ENCODE results near the gene CEP44.

DNA sequence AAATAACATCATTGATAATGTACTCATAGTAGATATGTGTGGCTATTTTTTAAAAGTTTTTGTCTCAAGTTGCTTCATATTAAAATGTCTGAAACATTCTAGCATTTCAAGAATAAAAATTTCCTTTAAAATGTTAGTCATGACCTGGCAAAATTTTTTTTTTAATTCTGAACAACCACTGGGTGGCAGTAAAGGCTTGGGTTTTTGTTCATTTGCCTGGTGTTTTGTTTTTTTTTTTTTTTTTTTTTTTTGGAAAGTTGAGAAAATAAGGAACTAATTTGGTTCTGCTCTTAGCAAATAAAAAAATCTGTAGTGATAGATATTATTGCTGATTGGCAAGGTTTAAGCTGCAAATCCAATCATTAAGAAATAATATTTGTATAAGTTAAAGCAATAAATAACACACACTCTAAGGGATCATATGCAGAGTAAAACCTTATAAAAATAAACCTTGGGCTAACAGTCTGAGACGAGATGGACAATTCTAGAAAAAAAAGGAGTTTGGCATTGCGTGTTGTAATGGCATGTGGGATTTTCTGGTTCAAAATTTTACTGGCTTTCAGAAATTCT, 81.4 kb downstream of the CEP44 start:
- TF ChIP-seq POLR2A (IDR thresholded peaks at IDR 0.05; ENCODE audit: low read length) (no peak), GATA1 (IDR thresholded peaks at IDR 0.05; ENCODE audit: low read depth, low read length) (no peak)

Data from erythroblast (primary cell).